ENCODE measurements around the gene ANAPC10. TPM values are rescaled to one million over a fixed set of nuclear protein-coding genes. Genes with fewer than 3 reads are reported as not detected.

ANAPC10 gene
- total RNA-seq, 4 donors from 2014 or later, result 11.7 to 75.9 (median 18.9) TPM

DNA sequence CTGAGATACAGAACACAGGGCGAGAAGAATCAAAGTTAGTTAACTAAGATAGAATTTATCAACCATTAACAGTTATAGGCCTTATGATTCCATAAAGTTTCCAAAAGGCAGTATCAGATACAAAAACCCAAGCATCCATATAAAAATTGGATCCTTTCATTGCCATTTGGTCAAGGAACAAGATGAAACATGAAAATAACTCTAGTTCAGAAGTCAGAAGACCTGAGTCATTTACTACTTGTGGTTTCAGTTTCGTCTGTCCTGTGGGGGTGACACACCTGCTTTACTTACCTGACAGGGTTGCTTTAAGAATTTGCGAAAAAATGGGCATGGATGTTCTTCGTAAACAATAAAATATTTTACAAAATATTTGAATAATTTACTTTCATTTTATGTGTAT, 130.8 kb downstream of the ANAPC10 start:
- Histone ChIP-seq H3K4me1 (no peaks in the 10 kb centered on the region), H3K4me3 (no peak overlapping the region), H3K9me3 (no peaks in the 10 kb centered on the region), H3K36me3 (no peaks in the 10 kb centered on the region), H3K27ac (no peak overlapping the region), H3K27me3 (no peaks in the 10 kb centered on the region)
- no peak for DNase-seq
- TF ChIP-seq CTCF (IDR thresholded peaks at IDR 0.05), result no peak
- TF ChIP-seq POLR2A (IDR thresholded peaks at IDR 0.05), result no peak

- TF ChIP-seq POLR2A (IDR thresholded peaks at IDR 0.05) (no peak), CTCF (IDR thresholded peaks at IDR 0.05) (no peak)
- no peak for DNase-seq
- no peaks in the 10 kb centered on the region for H3K27me3 ChIP-seq
- no peaks in the 10 kb centered on the region for H3K4me1 ChIP-seq
- no peaks in the 10 kb centered on the region for H3K36me3 ChIP-seq
- H3K9me3 ChIP-seq, result peaks cover 0 to 3% (median 0%) of the 10 kb centered on the region in 4 donors
- no peak overlapping the region for H3K4me3 ChIP-seq
- H3K27ac ChIP-seq, result no peak overlapping the region
Measured at GRCh38 chr4:144962300-144962699, 135.7 kb downstream of the ANAPC10 start.

DNA sequence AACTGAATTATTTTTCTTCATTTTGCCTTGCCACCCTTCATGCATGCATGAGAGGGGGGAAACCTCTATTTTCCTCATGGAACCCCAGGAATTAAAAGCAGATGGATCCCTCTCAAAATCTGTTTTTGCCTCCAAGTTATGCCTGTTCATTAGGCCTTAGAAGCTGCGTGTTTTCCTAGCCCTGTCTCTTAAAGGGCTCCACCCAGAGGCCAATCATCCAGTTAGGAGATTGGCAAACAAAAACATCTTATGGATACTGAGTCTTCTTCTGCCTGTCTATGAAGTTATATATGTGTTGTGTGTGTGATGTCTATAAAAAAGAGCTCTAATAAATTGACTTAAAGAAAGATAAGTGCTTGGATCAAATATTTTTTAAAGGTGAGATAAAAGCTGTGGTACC, 142.9 kb downstream of the ANAPC10 start:
- Histone ChIP-seq H3K27me3 (no peaks in the 10 kb centered on the region), H3K27ac (no peak overlapping the region), H3K4me3 (no peak overlapping the region), H3K36me3 (no peaks in the 10 kb centered on the region), H3K4me1 (no peaks in the 10 kb centered on the region), H3K9me3 (peaks cover 0 to 9% (median 2%) of the 10 kb centered on the region in 4 donors)
- TF ChIP-seq POLR2A (IDR thresholded peaks at IDR 0.05), result no peak
- no peak for TF ChIP-seq CTCF (IDR thresholded peaks at IDR 0.05)
- DNase-seq, result no peak

DNA sequence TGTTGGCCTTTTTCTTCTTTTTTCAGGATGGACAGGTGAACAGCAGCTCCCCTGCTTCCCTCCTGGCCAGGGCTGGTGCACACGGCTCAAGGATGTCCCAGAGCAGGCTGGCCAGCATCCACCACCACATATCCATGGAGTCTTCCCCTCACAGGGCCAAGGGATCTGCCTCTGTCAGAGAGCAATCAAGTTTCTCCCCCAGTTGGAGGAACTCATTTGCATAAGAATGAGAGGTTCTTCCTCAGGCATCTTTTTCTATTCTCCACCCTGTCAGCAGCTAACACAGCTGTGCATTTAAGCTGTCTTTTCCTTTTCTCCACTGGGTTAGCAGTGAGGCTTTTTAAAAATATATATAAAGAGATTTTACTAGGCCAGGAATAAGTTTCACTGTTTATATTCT, 143.8 kb downstream of the ANAPC10 start:
- no peaks in the 10 kb centered on the region for H3K36me3 ChIP-seq
- no peak overlapping the region for H3K4me3 ChIP-seq
- H3K27me3 ChIP-seq, result no peaks in the 10 kb centered on the region
- no peak overlapping the region for H3K27ac ChIP-seq
- H3K9me3 ChIP-seq, result peaks cover 0 to 9% (median 2%) of the 10 kb centered on the region in 4 donors
- TF ChIP-seq POLR2A (IDR thresholded peaks at IDR 0.05), result no peak
- no peak for TF ChIP-seq CTCF (IDR thresholded peaks at IDR 0.05)
- H3K4me1 ChIP-seq, result no peaks in the 10 kb centered on the region
- DNase-seq, result no peak

DNA sequence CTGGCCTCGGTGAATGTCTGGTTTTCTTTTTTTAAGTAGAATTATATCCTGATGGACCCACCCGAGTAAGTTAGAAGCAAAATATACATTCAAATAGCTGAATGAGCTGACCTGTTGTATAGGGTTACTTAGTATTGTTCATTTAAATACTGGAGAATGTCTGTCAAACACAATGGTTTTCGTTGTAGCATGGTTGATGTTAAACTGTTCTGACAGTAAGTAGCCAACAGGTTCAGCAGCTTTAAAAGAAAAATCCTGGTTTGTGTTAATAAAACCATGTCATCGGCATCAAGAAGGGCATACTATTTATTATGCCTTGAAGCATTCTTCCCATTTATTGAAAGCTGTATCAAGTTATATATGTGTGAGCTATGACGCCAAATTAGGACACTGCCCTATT, 149.6 kb downstream of the ANAPC10 start:
- Histone ChIP-seq H3K27me3 (no peaks in the 10 kb centered on the region), H3K9me3 (peaks cover 0 to under 1% (median 0%) of the 10 kb centered on the region in 4 donors), H3K4me1 (no peaks in the 10 kb centered on the region), H3K36me3 (no peaks in the 10 kb centered on the region), H3K4me3 (no peak overlapping the region), H3K27ac (no peak overlapping the region)
- no peak for DNase-seq
- TF ChIP-seq CTCF (IDR thresholded peaks at IDR 0.05) (no peak), POLR2A (IDR thresholded peaks at IDR 0.05) (no peak)

- Histone ChIP-seq H3K9me3 (no peaks in the 10 kb centered on the region), H3K4me1 (no peaks in the 10 kb centered on the region), H3K4me3 (no peak overlapping the region), H3K27me3 (no peaks in the 10 kb centered on the region), H3K27ac (no peak overlapping the region), H3K36me3 (no peaks in the 10 kb centered on the region)
- DNase-seq, result no peak
- TF ChIP-seq CTCF (IDR thresholded peaks at IDR 0.05), result no peak
- TF ChIP-seq POLR2A (IDR thresholded peaks at IDR 0.05), result no peak
Measured at GRCh38 chr4:144948009-144948408, 150.0 kb downstream of the ANAPC10 start.
